ENCODE measurements around the gene IFNGR1. TPM values are rescaled to one million over a fixed set of nuclear protein-coding genes. Genes with fewer than 3 reads are reported as not detected.

IFNGR1 gene
- polyA plus RNA-seq, 2 of the 4 experiments (the other 2 are of a cell fraction), result 31.2 to 54.9 TPM

DNA sequence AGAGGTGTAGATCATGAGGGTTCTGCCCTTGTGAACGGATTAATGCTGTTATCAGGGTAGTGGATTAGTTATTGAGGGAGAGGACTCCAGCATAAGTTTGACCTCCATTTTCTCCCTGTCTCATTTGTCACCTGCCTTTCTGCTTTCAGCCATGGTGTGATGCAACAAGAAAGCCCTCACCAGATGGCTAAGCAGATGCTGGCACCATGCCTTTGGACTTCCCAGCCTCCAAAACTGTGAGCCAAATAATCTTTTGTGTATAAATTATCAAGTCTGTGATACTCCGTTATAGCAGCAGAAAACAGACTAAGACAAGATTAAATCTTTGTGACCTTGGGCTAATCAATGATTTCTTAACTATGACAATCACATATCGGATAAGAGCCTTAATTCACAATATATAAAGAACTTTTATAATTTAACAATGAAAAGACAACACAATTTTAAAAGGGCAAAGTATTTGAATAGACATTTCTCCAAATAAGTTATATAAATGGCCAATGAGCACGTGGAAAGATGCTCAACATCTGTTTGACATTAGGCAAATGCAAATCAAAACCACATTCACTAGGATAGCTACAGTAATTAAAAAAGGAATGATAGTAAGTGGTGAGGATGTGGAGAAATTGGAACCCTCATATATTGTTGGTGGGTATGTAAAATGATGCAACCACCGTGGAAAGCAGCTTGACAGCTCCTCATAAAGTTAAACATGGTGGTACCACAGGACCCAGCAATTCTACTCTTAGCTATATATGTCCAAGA, 45.3 kb upstream of the IFNGR1 start:
- WGBS (ENCODE audit: missing lambda C conversion rate), result 69% methylated on average over 5 of the region's 5 CpGs
- ChIA-PET CTCF (interaction anchor here (0.6 to 0.7 kb wide), 2 partner anchors 192 to 398 kb away, joined by 3 to 4 read pairs; no protein-coding TSS in a partner anchor), POLR2A (no interaction called here)
- Histone ChIP-seq H3K4me2 (no peak overlapping the region), H3K4me1 (peaks cover 30% of the 10 kb centered on the region), H3K27ac (peak overlapping the region; percentile 16 to 24; a peak in 1 of 6 replicates), H3K4me3 (no peak overlapping the region), H3K9me3 (peaks cover 4% of the 10 kb centered on the region; the same call in 1 of the 3 replicates)
- TF ChIP-seq E2F6 (IDR thresholded peaks at IDR 0.05; ENCODE audit: borderline replicate concordance, low read depth) (no peak), RARB (CRISPR knock-in tag; IDR thresholded peaks at IDR 0.05) (no peak), MAFK (IDR thresholded peaks at IDR 0.05; ENCODE audit: partially characterized antibody) (no peak), POLR2AphosphoS2 (conservative IDR thresholded peaks at IDR 0.05; ENCODE audit: low read length) (no peak)
- DNase-seq (ENCODE audit: low read depth in 1 of 2, low spot score in 1 of 2) (no peak), ATAC-seq (no peak), FAIRE-seq (no peak)

DNA sequence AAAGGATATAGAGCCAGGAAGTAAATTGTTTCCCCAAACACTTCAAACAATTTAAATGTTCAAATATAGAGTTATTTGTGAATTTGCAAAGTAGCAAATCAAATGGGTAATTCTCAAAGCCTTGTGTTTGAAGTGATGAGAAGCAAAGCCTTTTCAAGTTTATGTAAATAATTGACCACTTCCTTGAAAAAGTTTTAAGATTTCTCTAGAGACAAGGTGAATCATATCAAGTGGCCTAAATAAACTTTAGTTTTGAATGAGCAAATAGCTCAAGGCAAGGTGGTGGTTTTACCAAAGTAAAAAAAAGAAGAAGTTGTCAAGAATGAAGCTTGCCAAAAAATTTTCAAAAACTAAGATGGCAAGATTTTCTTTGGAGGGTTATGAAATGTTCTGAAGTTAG, 42.6 kb upstream of the IFNGR1 start:
- ChIA-PET POLR2A (interaction anchor here (1.2 to 1.3 kb wide), 2 partner anchors 20 to 44 kb away, joined by 3 to 6 read pairs; no protein-coding TSS in a partner anchor), CTCF (interaction anchor here (0.8 kb wide), 1 partner anchor 30 kb away, joined by 3 read pairs; no protein-coding TSS in a partner anchor)
- no peak for FAIRE-seq
- TF ChIP-seq POLR2A (IDR thresholded peaks at IDR 0.05; ENCODE audit: low read length) (no peak), HEYL (CRISPR knock-in tag; IDR thresholded peaks at IDR 0.05) (no peak), ESRRA (IDR thresholded peaks at IDR 0.05; ENCODE audit: borderline replicate concordance, low read length) (no peak), CEBPB (IDR thresholded peaks at IDR 0.05) (no peak), HDAC2 (IDR thresholded peaks at IDR 0.05) (no peak), EHF (CRISPR knock-in tag; IDR thresholded peaks at IDR 0.05) (no peak), MAX (IDR thresholded peaks at IDR 0.05) (no peak), TFCP2L1 (CRISPR knock-in tag; IDR thresholded peaks at IDR 0.05) (no peak), HMGXB4 (CRISPR knock-in tag; IDR thresholded peaks at IDR 0.05; ENCODE audit: borderline replicate concordance) (no peak), EP300 (IDR thresholded peaks at IDR 0.05) (peak in 1 of 2 experiments; percentile 21; a peak in 1 of 5 replicates), RAD21 (conservative IDR thresholded peaks at IDR 0.05 in 1 of 2, IDR thresholded peaks at IDR 0.05 in 1 of 2) (no peak), FOXS1 (CRISPR knock-in tag; IDR thresholded peaks at IDR 0.05) (no peak), RARB (CRISPR knock-in tag; IDR thresholded peaks at IDR 0.05) (no peak), FOSB (CRISPR knock-in tag; IDR thresholded peaks at IDR 0.05) (no peak), POLR2AphosphoS2 (conservative IDR thresholded peaks at IDR 0.05; ENCODE audit: low read length) (no peak), JUN (IDR thresholded peaks at IDR 0.05) (peak in 1 of 2 experiments; percentile 50; a peak in 1 of 5 replicates), FOSL2 (IDR thresholded peaks at IDR 0.05) (0 out of 2 replicates have a peak, but pooled peaks have one; percentile 20), FOSL2 (CRISPR knock-in tag; IDR thresholded peaks at IDR 0.05) (peak; percentile 63), EHMT2 (IDR thresholded peaks at IDR 0.05; ENCODE audit: low read depth) (no peak), NPAS2 (CRISPR knock-in tag; IDR thresholded peaks at IDR 0.05; ENCODE audit: borderline replicate concordance) (no peak), JUNB (IDR thresholded peaks at IDR 0.05) (peak; percentile 60), GATA3 (IDR thresholded peaks at IDR 0.05; ENCODE audit: borderline replicate concordance) (peak; percentile 44; the same call in 1 of the 2 replicates)
- TF ChIP-seq, protein P1, sequence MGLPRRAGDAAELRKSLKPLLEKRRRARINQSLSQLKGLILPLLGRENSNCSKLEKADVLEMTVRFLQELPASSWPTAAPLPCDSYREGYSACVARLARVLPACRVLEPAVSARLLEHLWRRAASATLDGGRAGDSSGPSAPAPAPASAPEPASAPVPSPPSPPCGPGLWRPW (IDR thresholded peaks at IDR 0.05), result no peak
- TF ChIP-seq, protein P2, sequence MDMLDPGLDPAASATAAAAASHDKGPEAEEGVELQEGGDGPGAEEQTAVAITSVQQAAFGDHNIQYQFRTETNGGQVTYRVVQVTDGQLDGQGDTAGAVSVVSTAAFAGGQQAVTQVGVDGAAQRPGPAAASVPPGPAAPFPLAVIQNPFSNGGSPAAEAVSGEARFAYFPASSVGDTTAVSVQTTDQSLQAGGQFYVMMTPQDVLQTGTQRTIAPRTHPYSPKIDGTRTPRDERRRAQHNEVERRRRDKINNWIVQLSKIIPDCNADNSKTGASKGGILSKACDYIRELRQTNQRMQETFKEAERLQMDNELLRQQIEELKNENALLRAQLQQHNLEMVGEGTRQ (IDR thresholded peaks at IDR 0.05), result no peak
- TF ChIP-seq, protein P3, sequence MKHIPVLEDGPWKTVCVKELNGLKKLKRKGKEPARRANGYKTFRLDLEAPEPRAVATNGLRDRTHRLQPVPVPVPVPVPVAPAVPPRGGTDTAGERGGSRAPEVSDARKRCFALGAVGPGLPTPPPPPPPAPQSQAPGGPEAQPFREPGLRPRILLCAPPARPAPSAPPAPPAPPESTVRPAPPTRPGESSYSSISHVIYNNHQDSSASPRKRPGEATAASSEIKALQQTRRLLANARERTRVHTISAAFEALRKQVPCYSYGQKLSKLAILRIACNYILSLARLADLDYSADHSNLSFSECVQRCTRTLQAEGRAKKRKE (CRISPR knock-in tag; IDR thresholded peaks at IDR 0.05; ENCODE audit: low read depth), result no peak
- TF ChIP-seq, protein P4, sequence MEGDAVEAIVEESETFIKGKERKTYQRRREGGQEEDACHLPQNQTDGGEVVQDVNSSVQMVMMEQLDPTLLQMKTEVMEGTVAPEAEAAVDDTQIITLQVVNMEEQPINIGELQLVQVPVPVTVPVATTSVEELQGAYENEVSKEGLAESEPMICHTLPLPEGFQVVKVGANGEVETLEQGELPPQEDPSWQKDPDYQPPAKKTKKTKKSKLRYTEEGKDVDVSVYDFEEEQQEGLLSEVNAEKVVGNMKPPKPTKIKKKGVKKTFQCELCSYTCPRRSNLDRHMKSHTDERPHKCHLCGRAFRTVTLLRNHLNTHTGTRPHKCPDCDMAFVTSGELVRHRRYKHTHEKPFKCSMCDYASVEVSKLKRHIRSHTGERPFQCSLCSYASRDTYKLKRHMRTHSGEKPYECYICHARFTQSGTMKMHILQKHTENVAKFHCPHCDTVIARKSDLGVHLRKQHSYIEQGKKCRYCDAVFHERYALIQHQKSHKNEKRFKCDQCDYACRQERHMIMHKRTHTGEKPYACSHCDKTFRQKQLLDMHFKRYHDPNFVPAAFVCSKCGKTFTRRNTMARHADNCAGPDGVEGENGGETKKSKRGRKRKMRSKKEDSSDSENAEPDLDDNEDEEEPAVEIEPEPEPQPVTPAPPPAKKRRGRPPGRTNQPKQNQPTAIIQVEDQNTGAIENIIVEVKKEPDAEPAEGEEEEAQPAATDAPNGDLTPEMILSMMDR (IDR thresholded peaks at IDR 0.05), result no peak
- ATAC-seq, result peak in 1 of 2 experiments; percentile 50; a peak in 2 of 6 replicates
- Histone ChIP-seq H3K27ac (peak overlapping the region in 1 of 2 experiments; percentile 76; a peak in 4 of 6 replicates), H3K9me3 (peaks cover 4% of the 10 kb centered on the region; the same call in 1 of the 3 replicates), H3K4me2 (peak overlapping the region; percentile 65), H3K4me3 (no peak overlapping the region; the same call in 2 of the 3 replicates), H3K4me1 (peaks cover 40% of the 10 kb centered on the region)
- peak in 1 of 2 experiments; percentile 54 for DNase-seq (ENCODE audit: low read depth in 1 of 2, low spot score in 1 of 2)
